HG02588 (cell line): ENCODE data around the gene CCL7.

ENCODE experiments used
- ATAC-seq: cut with Tn5 transposase; IDR thresholded peaks from one replicate; pipeline ENCODE4 v1.9.1; 2021; ENCODE audit warnings: mild to moderate bottlenecking, moderate library complexity; ENCODE audit not compliant: unreplicated experiment

Gene CCL7

DNA sequence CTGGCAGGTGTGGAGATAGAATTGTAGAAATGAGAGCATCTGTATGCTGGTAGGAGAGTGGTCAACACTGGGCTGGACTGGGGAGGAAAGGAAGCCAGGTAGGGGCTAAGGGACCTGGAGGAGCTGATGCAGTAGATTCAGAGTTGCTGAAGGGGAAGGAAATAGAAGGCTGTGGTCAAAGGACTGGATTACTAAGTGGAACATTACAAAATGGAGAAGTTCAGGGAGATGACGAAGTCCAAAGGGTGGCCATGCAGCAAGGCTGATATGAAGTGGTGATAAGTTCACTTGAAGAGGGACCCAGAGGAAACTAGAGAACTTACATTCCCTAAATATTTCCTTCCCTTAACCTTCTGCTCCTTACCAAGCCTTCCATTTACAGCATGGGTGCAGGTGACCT lies 23.6 kb upstream of the CCL7 start:
- ATAC-seq, result no peak

DNA sequence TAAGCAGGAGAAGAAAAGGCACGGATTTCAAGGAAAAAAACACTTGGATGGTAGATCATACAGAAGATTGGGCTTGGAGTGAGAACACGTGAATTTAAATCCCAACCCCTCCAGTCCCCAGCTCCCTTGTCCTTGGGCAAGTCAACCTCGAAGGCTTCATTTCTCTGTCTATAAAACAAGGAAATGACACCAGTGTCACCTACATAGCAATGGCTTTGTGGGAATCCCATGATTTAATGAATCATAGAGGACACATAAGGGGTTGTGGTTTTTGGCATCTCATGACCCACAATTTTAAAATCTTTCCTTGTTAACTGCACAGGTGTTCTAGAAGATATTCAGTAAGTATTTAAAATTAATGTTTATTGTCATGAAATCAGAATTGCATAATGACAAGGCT lies 23.1 kb upstream of the CCL7 start:
- no peak for ATAC-seq

DNA sequence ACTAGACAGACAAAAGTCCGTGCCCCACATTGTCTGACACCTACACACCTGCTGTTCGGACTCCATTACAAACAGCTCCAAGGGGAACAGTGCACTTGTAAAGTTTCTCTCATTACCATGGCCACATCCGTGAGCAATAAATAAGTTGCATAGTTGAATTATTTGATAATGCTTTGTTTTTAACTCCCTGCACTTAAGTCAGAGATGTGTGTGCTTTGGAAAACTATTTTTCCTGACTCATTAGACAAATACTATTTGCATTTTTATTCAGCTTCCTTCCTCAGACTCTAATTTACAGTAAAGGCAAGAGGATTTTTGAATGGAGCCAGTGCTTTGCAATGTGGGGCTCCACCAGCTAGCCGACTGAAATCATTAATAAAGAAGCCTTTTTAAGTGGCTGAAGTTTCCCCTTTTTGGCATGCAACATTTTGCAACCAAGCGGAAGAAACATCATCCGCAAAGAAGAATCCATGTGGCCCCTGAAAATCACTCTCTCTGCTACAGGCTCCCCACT lies 21.5 kb upstream of the CCL7 start:
- no peak for ATAC-seq

GRCh38 chr17:34249061-34249460 lies 21.0 kb upstream of the CCL7 start:
- no peak for ATAC-seq

DNA sequence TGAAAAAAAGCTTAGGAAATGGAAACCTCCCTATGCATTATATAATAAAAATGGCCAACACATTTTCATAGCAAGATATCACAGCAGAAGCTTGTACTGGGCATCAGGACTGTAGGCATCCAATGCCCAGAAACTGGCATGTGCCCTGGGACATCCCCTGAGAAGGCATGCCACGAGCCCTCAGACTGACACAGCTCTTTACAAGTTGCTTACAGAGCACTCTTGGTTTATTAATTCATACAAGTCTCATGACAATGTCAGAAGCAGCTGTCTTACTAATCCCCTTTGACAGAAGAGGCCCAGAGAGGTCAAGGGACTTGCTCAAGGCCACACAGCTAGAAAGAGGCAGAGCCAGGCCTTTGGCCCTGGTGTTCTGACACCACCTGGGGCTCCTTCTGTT lies 20.5 kb upstream of the CCL7 start:
- ATAC-seq, result no peak

- ATAC-seq, result no peak
Observed at GRCh38 chr17:34251186-34251585, 18.8 kb upstream of the CCL7 start.

DNA sequence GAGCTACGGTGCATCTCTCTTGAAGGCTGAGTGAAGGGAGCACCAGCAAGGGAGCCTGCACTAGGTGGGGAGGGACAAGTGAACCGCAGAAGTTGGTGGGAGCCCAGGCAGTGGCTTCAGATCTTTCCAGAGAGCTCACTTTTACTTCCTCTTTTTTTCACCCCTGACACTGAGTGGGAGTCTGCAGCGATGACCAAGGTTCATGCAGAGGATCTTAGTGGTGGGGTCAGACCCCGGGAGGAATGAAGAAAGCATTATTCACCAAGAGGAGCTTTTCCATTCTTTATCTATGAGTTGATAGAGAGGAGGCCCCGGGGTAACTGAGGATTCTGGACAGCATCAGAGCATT lies 18.0 kb upstream of the CCL7 start:
- peak; percentile 47 for ATAC-seq

- peak; percentile 11 for ATAC-seq
Observed at GRCh38 chr17:34252444-34253138, 17.4 kb upstream of the CCL7 start.

- no peak for ATAC-seq
Observed at GRCh38 chr17:34253139-34253525, 16.9 kb upstream of the CCL7 start.

DNA sequence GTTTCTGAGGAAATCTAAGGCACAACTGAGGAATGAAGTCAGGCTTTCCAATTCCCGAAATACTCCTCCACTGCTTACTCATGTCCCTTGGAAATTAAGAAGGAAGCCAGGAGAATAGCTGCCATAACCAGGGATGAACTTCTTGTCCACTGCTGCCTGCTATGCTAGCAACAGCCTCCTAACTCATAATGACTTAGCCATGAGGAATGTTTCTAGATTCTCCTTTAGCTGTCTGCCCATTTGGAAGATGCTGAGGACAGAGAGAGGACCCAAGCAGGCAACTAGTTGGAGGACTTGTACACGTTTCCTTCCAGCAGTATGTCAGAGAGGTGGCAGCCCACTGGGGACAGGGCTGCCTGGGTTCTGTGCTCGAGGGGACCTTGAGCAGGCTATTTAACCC lies 15.9 kb upstream of the CCL7 start:
- no peak for ATAC-seq

DNA sequence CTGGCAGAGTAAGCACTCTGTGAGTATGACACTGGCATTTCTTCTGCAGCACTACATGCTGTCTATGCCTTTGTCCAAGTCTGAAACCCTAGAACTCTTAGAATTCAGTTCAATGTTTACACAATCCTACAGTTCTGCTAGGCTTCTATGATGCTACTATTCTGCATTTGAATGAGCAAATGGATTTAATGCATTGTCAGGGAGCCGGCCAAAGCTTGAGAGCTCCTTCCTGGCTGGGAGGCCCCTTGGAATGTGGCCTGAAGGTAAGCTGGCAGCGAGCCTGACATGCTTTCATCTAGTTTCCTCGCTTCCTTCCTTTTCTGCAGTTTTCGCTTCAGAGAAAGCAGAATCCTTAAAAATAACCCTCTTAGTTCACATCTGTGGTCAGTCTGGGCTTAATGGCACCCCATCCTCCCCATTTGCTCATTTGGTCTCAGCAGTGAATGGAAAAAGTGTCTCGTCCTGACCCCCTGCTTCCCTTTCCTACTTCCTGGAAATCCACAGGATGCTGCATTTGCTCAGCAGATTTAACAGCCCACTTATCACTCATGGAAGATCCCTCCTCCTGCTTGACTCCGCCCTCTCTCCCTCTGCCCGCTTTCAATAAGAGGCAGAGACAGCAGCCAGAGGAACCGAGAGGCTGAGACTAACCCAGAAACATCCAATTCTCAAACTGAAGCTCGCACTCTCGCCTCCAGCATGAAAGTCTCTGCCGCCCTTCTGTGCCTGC lies 15.2 kb upstream of the CCL7 start, which contains the start of gene CCL2:
TSS of gene CCL2 (plus strand) at position 635 of the 730 bp plus-strand sequence. CDS start at position 700, 65 bp downstream.
- no peak for ATAC-seq

DNA sequence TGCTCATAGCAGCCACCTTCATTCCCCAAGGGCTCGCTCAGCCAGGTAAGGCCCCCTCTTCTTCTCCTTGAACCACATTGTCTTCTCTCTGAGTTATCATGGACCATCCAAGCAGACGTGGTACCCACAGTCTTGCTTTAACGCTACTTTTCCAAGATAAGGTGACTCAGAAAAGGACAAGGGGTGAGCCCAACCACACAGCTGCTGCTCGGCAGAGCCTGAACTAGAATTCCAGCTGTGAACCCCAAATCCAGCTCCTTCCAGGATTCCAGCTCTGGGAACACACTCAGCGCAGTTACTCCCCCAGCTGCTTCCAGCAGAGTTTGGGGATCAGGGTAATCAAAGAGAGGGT lies 14.7 kb upstream of the CCL7 start:
- ATAC-seq, result no peak

DNA sequence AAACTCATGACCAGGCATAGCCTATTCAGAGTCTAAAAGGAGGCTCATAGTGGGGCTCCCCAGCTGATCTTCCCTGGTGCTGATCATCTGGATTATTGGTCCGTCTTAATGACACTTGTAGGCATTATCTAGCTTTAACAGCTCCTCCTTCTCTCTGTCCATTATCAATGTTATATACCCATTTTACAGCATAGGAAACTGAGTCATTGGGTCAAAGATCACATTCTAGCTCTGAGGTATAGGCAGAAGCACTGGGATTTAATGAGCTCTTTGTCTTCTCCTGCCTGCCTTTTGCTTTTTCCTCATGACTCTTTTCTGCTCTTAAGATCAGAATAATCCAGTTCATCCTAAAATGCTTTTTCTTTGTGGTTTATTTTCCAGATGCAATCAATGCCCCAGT lies 14.2 kb upstream of the CCL7 start:
- no peak for ATAC-seq

GRCh38 chr17:34257299-34257985 lies 12.6 kb upstream of the CCL7 start:
- no peak for ATAC-seq

DNA sequence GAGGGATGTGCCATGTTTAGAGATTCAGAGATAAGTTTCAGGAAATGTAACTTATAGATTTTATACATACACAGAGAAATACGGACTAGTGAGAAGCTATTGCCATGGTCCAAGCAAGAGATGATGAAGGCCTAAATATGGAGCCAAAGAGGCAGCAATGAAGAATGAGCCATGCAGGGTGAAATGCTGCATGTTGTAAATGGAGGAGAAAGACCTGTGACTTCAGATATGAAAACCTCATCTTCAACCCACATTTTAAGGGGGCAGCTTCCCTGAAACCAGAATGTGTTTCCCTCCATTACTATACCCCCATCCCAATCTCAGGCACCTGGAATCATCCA lies 12.1 kb upstream of the CCL7 start:
- ATAC-seq, result no peak

GRCh38 chr17:34259146-34259545 lies 10.9 kb upstream of the CCL7 start:
- no peak for ATAC-seq

DNA sequence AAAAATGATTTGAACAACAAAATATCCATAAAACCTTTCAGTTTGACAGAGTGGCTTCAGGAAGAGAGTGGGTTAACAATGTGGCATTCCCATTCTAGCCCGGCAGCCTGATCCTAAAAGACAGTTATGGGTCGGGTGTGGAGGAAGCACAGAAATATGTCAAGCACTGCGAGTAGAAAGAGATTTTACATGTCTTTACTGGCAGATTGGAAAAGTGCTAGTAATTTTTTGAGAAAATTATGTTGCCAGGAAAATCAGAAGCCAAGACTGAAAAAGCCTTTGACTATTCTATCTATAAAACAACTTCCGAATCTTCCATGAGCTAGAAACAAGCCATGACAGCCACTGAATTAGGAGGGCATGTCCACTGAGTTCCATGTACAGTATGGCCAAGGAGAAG lies 9.2 kb upstream of the CCL7 start:
- no peak for ATAC-seq

GRCh38 chr17:34261568-34262337 lies 8.3 kb upstream of the CCL7 start:
- no peak for ATAC-seq

- no peak for ATAC-seq
Observed at GRCh38 chr17:34265711-34266110, 4.3 kb upstream of the CCL7 start.

DNA sequence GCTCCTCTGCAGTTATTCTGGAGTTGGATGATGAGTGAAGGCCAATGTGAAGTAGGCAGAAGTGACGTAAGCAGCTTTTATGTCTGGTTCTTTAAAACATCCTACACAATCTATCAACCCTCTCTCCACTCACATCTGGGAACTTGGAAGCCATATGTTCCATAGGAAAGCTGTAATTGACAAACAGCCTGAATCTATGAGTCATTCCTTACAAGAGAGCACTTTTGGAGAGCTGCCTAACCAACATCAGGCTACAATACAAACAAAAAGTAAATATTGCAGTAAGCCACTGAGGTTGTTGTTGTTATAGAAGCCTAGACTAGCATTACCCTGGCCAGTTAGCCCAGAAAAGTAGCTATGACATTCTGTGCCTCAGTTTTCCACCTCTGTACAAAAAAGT lies 5.9 kb downstream of the CCL7 start:
- no peak for ATAC-seq

DNA sequence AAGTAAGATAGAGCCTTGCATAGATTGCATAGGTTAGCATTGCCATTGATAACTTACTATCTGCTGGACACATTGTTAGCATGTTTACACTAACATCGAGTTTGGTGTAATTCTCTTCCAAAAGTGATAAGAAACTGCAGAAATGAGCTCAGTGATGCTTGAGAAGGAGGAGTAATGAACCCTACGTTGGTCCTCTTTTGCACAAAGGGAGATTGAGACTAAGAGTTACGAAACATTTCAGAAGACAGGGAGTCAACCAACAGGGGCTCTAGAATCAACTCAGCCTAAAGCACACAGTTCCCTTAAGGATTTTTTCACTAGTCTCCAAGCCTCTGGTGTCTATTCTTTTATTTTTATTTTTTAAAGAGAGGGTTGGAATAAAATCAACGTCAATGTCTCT lies 6.8 kb downstream of the CCL7 start:
- no peak for ATAC-seq
